Measurements from ENCODE around the gene OR2G2. TPM values are rescaled to one million over a fixed set of nuclear protein-coding genes. Genes with fewer than 3 reads are reported as not detected.

The OR2G2 gene
- total and polyA plus RNA-seq, 8 donors, result not detected

DNA sequence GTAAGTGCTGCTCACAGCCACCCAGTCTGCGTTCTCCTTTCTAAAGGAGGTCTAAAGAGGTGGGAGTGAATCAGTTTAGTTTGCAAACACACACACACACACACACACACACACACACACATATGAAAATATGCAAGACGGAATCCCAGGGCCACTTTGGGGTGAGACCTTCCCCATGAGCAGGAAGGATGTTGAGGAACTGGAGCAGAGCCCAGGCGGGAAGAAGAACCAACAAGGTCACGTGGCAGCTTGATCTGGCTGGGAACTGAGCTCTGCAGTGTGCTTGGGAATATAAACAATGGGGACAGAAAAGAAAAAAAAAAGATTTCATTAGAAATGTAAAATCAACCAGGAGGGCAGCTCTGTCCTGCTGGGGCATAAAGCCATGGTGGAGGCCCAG, 49.9 kb downstream of the OR2G2 start:
- ATAC-seq (no peak), FAIRE-seq (no peak), DNase-seq (no peak)
- no peak overlapping the region for H3K27ac ChIP-seq
- intact Hi-C loops (cut with DNase I), result no loop called here
- no peaks in the 10 kb centered on the region for H3K27me3 ChIP-seq
- no peaks in the 10 kb centered on the region for H3K9me3 ChIP-seq
- H3K4me1 ChIP-seq, result no peaks in the 10 kb centered on the region
- H3K4me3 ChIP-seq, result no peak overlapping the region
- TF ChIP-seq, protein P1, sequence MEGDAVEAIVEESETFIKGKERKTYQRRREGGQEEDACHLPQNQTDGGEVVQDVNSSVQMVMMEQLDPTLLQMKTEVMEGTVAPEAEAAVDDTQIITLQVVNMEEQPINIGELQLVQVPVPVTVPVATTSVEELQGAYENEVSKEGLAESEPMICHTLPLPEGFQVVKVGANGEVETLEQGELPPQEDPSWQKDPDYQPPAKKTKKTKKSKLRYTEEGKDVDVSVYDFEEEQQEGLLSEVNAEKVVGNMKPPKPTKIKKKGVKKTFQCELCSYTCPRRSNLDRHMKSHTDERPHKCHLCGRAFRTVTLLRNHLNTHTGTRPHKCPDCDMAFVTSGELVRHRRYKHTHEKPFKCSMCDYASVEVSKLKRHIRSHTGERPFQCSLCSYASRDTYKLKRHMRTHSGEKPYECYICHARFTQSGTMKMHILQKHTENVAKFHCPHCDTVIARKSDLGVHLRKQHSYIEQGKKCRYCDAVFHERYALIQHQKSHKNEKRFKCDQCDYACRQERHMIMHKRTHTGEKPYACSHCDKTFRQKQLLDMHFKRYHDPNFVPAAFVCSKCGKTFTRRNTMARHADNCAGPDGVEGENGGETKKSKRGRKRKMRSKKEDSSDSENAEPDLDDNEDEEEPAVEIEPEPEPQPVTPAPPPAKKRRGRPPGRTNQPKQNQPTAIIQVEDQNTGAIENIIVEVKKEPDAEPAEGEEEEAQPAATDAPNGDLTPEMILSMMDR (IDR thresholded peaks at IDR 0.05), result no peak
- H3K36me3 ChIP-seq, result no peaks in the 10 kb centered on the region
- 47 to 63% methylated on average over 4 of the region's 4 CpGs for WGBS, 2 donors

DNA sequence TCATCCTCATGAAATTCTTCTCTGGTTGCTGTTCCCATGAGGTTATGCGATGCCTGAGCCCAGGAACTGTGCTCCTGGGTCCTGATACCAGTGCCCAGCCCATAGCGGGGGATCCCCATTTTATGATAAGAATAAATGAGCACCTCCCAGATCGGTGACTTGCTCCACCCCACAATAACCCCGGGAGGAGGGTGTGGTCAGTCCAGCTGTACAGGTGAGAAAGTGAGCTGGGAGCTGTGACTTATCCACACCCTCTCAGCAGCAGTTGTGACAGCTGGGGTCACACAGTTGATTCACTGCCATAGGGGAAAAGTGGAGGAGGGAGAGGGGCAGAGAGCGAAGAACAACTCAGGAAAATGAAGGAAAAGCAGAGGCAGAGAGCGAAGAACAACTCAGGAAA, 50.6 kb downstream of the OR2G2 start:
- peak overlapping the region in 1 of 4 donors; percentile 42 for H3K4me3 ChIP-seq

More for the DNA sequence above, 50.6 kb downstream of the OR2G2 start:
- Histone ChIP-seq H3K4me1 (no peaks in the 10 kb centered on the region), H3K27ac (no peak overlapping the region), H3K27me3 (no peaks in the 10 kb centered on the region), H3K9me3 (no peaks in the 10 kb centered on the region), H3K36me3 (no peaks in the 10 kb centered on the region)
- WGBS, 2 donors, result 67% methylated on average over 6 of the region's 6 CpGs
- TF ChIP-seq, protein P1 (IDR thresholded peaks at IDR 0.05), result no peak
- intact Hi-C loops (cut with DNase I), result no loop called here
- DNase-seq (no peak), ATAC-seq (peak in 2 of 4 donors; percentile 12 to 24), FAIRE-seq (no peak)

Other genes with a start within 250 kb of the OR2G2 start
- gene NLRP3, start 172.2 kb upstream of the OR2G2 start, total RNA-seq, result 1 to 10 TPM in 2 of 6 donors, under 1 TPM in 4; 0.09 to 3.8 (median 0.68) TPM
- gene NLRP3, start 172.2 kb upstream of the OR2G2 start, polyA plus RNA-seq, result under 1 TPM; 0.19 to 0.38 TPM
- not detected for gene OR2B11, start 130.3 kb upstream of the OR2G2 start, total RNA-seq
- not detected for gene OR2B11, start 130.3 kb upstream of the OR2G2 start, polyA plus RNA-seq
- gene OR2C3, start 51.9 kb upstream of the OR2G2 start, total RNA-seq, result not detected
- under 1 TPM in 1 of 2 donors, not detected in 1; 0.02 TPM for gene OR2C3, start 51.9 kb upstream of the OR2G2 start, polyA plus RNA-seq
- gene GCSAML, start 39.2 kb upstream of the OR2G2 start, total RNA-seq, result under 1 TPM in 4 of 6 donors, not detected in 2; 0.03 to 0.37 (median 0.29) TPM
- gene GCSAML, start 39.2 kb upstream of the OR2G2 start, polyA plus RNA-seq, result under 1 TPM in 1 of 2 donors, not detected in 1; 0.09 TPM
- not detected for gene OR2G3, start 17.2 kb downstream of the OR2G2 start, total RNA-seq
- gene OR2G3, start 17.2 kb downstream of the OR2G2 start, polyA plus RNA-seq, result not detected
- gene OR13G1, start 91.4 kb downstream of the OR2G2 start, total RNA-seq, result not detected
- gene OR13G1, start 91.4 kb downstream of the OR2G2 start, polyA plus RNA-seq, result not detected
- gene OR6F1, start 128.3 kb downstream of the OR2G2 start, total RNA-seq, result not detected
- gene OR6F1, start 128.3 kb downstream of the OR2G2 start, polyA plus RNA-seq, result not detected
- gene OR14K1, start 150.3 kb downstream of the OR2G2 start, total RNA-seq, result under 1 TPM in 1 of 6 donors, not detected in 5; 0.28 TPM
- gene OR14K1, start 150.3 kb downstream of the OR2G2 start, polyA plus RNA-seq, result not detected
- gene OR14A2, start 159.8 kb downstream of the OR2G2 start, total RNA-seq, result not detected
- not detected for gene OR14A2, start 159.8 kb downstream of the OR2G2 start, polyA plus RNA-seq
- gene OR1C1, start 172.2 kb downstream of the OR2G2 start, total RNA-seq, result not detected
- not detected for gene OR1C1, start 172.2 kb downstream of the OR2G2 start, polyA plus RNA-seq
- gene OR14A16, start 235.8 kb downstream of the OR2G2 start, total RNA-seq, result not detected
- gene OR14A16, start 235.8 kb downstream of the OR2G2 start, polyA plus RNA-seq, result not detected